ENCODE data around the gene HPDL. TPM values are rescaled to one million over a fixed set of nuclear protein-coding genes. Genes with fewer than 3 reads are reported as not detected.

The HPDL gene
- total RNA-seq, 1 donor from 2014 or later, result not detected

- H3K4me3 ChIP-seq, result no peak overlapping the region
- ATAC-seq (no peak), DNase-seq (no peak)
- no peak overlapping the region for H3K27ac ChIP-seq
- no peaks in the 10 kb centered on the region for H3K27me3 ChIP-seq (ENCODE audit: low read depth)
- intact Hi-C loops (cut with DNase I), result no loop called here
- H3K9me3 ChIP-seq, result no peaks in the 10 kb centered on the region
- no peak for TF ChIP-seq CTCF (IDR thresholded peaks at IDR 0.05)
- H3K4me1 ChIP-seq, result peaks cover 2% of the 10 kb centered on the region
- no peaks in the 10 kb centered on the region for H3K36me3 ChIP-seq
Observed at GRCh38 chr1:45297666-45298356, 28.9 kb upstream of the HPDL start.

GRCh38 chr1:45299296-45299695 lies 27.4 kb upstream of the HPDL start:
- TF ChIP-seq CTCF (IDR thresholded peaks at IDR 0.05), result no peak
- Histone ChIP-seq H3K9me3 (no peaks in the 10 kb centered on the region), H3K4me1 (peaks cover 7% of the 10 kb centered on the region), H3K4me3 (no peak overlapping the region), H3K27me3 (ENCODE audit: low read depth) (no peaks in the 10 kb centered on the region), H3K36me3 (no peaks in the 10 kb centered on the region), H3K27ac (no peak overlapping the region)
- intact Hi-C loops (cut with DNase I), result no loop called here
- DNase-seq (no peak), ATAC-seq (no peak)

GRCh38 chr1:45299981-45300668 lies 26.6 kb upstream of the HPDL start:
- ATAC-seq (no peak), DNase-seq (no peak)
- Histone ChIP-seq H3K4me1 (peaks cover 15% of the 10 kb centered on the region), H3K27ac (no peak overlapping the region), H3K36me3 (no peaks in the 10 kb centered on the region), H3K27me3 (ENCODE audit: low read depth) (no peaks in the 10 kb centered on the region), H3K9me3 (no peaks in the 10 kb centered on the region), H3K4me3 (no peak overlapping the region)
- TF ChIP-seq CTCF (IDR thresholded peaks at IDR 0.05), result peak; percentile 78
- intact Hi-C loops (cut with DNase I), result no loop called here

GRCh38 chr1:45300669-45300997 lies 26.1 kb upstream of the HPDL start:
- Histone ChIP-seq H3K27ac (no peak overlapping the region), H3K4me3 (no peak overlapping the region), H3K36me3 (no peaks in the 10 kb centered on the region), H3K9me3 (no peaks in the 10 kb centered on the region), H3K27me3 (ENCODE audit: low read depth) (no peaks in the 10 kb centered on the region), H3K4me1 (peaks cover 16% of the 10 kb centered on the region)
- intact Hi-C loops (cut with DNase I), result no loop called here
- TF ChIP-seq CTCF (IDR thresholded peaks at IDR 0.05), result no peak
- DNase-seq (no peak), ATAC-seq (no peak)

GRCh38 chr1:45302505-45303150 lies 24.1 kb upstream of the HPDL start:
- peaks cover 16% of the 10 kb centered on the region for H3K4me1 ChIP-seq
- ATAC-seq, result no peak
- no peaks in the 10 kb centered on the region for H3K9me3 ChIP-seq
- DNase-seq, result no peak
- H3K36me3 ChIP-seq, result no peaks in the 10 kb centered on the region
- H3K4me3 ChIP-seq, result peak overlapping the region; percentile 83
- H3K27me3 ChIP-seq (ENCODE audit: low read depth), result no peaks in the 10 kb centered on the region
- no peak for TF ChIP-seq CTCF (IDR thresholded peaks at IDR 0.05)
- intact Hi-C loops (cut with DNase I), result no loop called here
- H3K27ac ChIP-seq, result peak overlapping the region; percentile 85

Measured in lower lobe of right lung (tissue), 2 donors.